DND-41 (cell line): ENCODE data around the gene IFT27.

ENCODE experiments used
- ATAC-seq: fragments of 200-7000 bp; cut with Tn5 transposase; 3 replicates; pipeline ENCODE4 v1.9.1; 2021; ENCODE audit warnings: low read depth; ENCODE audit not compliant: insufficient read depth
- DNase-seq: peaks from one replicate; pipeline ENCODE4 v3.0.0-alpha.2; 2020
- H2AFZ ChIP-seq: 2 replicates; pipeline ENCODE4 v1.6.0; 2012; ENCODE audit warnings: low read depth, low read length
- H3K27ac ChIP-seq: 2 replicates; pipeline ENCODE4 v1.5.1; 2012; ENCODE audit warnings: low read length, inconsistent platforms
- H3K27me3 ChIP-seq: fragments of 200-600 bp; sonication (generic); 2 replicates; pipeline ENCODE4 v1.6.0; 2012; ENCODE audit warnings: low read length, mild to moderate bottlenecking, inconsistent platforms; ENCODE audit not compliant: insufficient read depth, poor library complexity
- H3K36me3 ChIP-seq: 2 replicates; pipeline ENCODE4 v1.5.1; 2012; ENCODE audit warnings: low read length, inconsistent platforms; ENCODE audit not compliant: insufficient read depth
- H3K4me1 ChIP-seq: 2 replicates; pipeline ENCODE4 v1.5.1; 2012; ENCODE audit warnings: mild to moderate bottlenecking, low read length; ENCODE audit not compliant: insufficient read depth
- H3K4me2 ChIP-seq: 2 replicates; pipeline ENCODE4 v1.6.0; 2012; ENCODE audit warnings: mild to moderate bottlenecking, moderate library complexity, low read length, inconsistent platforms; ENCODE audit not compliant: insufficient read depth
- H3K4me3 ChIP-seq, 2 experiments: fragments of 200-600 bp in 1 of 2; shearing (Covaris generic) in 1 of 2; 2 replicates each; pipeline ENCODE4 v1.5.1; 2012 to 2016; ENCODE audit warnings: inconsistent platforms in 2 of 2, low read length in 2 of 2, mild to moderate bottlenecking in 2 of 2, low read depth in 1 of 2, moderate library complexity in 1 of 2
- H3K79me2 ChIP-seq: 2 replicates; pipeline ENCODE4 v1.6.0; 2012; ENCODE audit warnings: low read length, inconsistent platforms; ENCODE audit not compliant: insufficient read depth
- H3K9ac ChIP-seq: 2 replicates; pipeline ENCODE4 v1.6.0; 2012; ENCODE audit warnings: low read depth, mild to moderate bottlenecking, inconsistent platforms, low read length, moderate library complexity
- H3K9me3 ChIP-seq: 2 replicates; pipeline ENCODE4 v1.5.1; 2012; ENCODE audit warnings: low read length, moderate library complexity, mild to moderate bottlenecking, inconsistent platforms; ENCODE audit not compliant: insufficient read depth, severe bottlenecking
- H4K20me1 ChIP-seq: 2 replicates; pipeline ENCODE4 v1.6.0; 2012; ENCODE audit warnings: low read length; ENCODE audit not compliant: insufficient read depth
- EZH2 ChIP-seq: IDR thresholded peaks from 3 replicates; pipeline ENCODE4 v1.6.1; 2012; ENCODE audit warnings: borderline replicate concordance, low read depth, mild to moderate bottlenecking, moderate library complexity, low read length, inconsistent platforms; ENCODE audit not compliant: severe bottlenecking
- TF ChIP-seq, protein P1 (sequence below): IDR thresholded peaks from 2 replicates; pipeline ENCODE4 v1.5.1; 2012; ENCODE audit warnings: borderline replicate concordance, low read length, moderate library complexity, mild to moderate bottlenecking; ENCODE audit not compliant: poor library complexity, severe bottlenecking; ENCODE audit errors: extremely low read depth

IFT27 gene

DNA sequence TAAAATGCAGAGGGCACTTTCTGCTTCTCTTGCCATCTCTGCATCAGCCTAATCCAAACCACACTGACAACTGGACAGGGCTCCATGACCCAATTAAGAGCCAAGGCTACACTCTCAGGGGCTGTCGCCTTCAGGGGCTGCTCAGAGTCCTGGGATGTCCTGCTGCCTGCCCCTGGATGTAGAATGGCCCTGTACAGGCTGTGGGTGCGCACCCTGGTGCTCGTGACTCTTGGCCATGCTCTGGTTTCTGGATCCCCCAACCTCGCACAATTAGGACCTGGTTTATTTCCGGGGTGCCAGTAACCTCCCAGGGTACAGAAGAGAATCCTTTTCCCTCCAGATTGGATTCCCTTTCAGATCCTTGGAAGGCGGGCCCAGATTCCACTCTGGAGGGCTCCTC, 11.3 kb downstream of the IFT27 start:
- no peak overlapping the region for H3K9ac ChIP-seq
- no peak for TF ChIP-seq EZH2
- TF ChIP-seq, protein P1, sequence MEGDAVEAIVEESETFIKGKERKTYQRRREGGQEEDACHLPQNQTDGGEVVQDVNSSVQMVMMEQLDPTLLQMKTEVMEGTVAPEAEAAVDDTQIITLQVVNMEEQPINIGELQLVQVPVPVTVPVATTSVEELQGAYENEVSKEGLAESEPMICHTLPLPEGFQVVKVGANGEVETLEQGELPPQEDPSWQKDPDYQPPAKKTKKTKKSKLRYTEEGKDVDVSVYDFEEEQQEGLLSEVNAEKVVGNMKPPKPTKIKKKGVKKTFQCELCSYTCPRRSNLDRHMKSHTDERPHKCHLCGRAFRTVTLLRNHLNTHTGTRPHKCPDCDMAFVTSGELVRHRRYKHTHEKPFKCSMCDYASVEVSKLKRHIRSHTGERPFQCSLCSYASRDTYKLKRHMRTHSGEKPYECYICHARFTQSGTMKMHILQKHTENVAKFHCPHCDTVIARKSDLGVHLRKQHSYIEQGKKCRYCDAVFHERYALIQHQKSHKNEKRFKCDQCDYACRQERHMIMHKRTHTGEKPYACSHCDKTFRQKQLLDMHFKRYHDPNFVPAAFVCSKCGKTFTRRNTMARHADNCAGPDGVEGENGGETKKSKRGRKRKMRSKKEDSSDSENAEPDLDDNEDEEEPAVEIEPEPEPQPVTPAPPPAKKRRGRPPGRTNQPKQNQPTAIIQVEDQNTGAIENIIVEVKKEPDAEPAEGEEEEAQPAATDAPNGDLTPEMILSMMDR, result no peak
- H2AFZ ChIP-seq, result no peak overlapping the region
- ATAC-seq, result no peak
- H3K27ac ChIP-seq, result no peak overlapping the region
- no peaks in the 10 kb centered on the region for H4K20me1 ChIP-seq
- no peaks in the 10 kb centered on the region for H3K4me1 ChIP-seq
- no peak overlapping the region for H3K4me3 ChIP-seq
- H3K36me3 ChIP-seq, result peaks cover 34% of the 10 kb centered on the region
- no peak overlapping the region for H3K4me2 ChIP-seq
- DNase-seq, result no peak
- no peaks in the 10 kb centered on the region for H3K27me3 ChIP-seq
- no peaks in the 10 kb centered on the region for H3K9me3 ChIP-seq
- H3K79me2 ChIP-seq, result no peaks in the 10 kb centered on the region

DNA sequence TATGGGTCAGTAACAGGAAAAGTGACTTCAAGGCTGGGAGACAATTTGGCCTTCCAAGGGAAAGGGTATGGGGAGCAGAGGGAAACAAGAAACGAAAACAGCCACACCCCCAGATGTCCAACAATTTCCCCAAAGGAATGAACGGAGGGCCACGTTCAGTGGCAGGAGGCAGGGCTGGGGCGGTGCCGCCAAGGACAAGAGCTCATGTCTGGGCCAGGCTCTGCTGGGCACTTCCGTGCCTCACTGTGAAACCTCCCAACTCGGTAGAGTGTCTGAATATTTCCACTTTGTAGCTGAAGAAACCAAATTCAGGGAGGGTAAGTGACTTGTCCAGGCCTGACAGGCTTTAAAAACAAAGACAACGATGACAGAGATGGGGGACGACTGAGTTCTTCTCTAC, 11.9 kb downstream of the IFT27 start:
- Histone ChIP-seq H3K27ac (no peak overlapping the region), H3K4me2 (no peak overlapping the region), H2AFZ (no peak overlapping the region), H3K9me3 (no peaks in the 10 kb centered on the region), H4K20me1 (no peaks in the 10 kb centered on the region), H3K27me3 (no peaks in the 10 kb centered on the region), H3K79me2 (no peaks in the 10 kb centered on the region), H3K4me3 (no peak overlapping the region), H3K36me3 (peaks cover 34% of the 10 kb centered on the region), H3K4me1 (no peaks in the 10 kb centered on the region), H3K9ac (no peak overlapping the region)
- TF ChIP-seq EZH2, result no peak
- TF ChIP-seq, protein P1, result no peak
- DNase-seq, result no peak
- ATAC-seq, result no peak

DNA sequence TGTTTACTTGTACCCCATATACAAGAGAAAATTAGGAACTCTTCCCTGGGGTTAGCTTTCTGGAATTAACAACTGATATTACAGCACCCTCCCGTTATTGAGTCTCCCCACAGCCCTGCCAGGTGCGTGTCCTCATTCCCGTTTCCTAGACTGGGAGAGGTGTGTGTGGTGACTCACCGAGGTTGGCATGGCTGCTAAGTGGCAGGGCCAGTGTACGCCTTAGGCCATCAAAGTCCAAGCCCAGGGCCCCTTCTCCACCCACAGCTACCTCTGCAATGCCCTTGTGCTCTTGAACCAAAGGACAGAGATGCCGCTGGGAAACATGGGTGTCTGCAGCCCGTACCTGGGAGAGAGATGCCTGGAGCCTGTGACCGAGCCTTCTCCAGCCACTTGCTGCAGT, 12.3 kb downstream of the IFT27 start:
- Histone ChIP-seq H3K79me2 (no peaks in the 10 kb centered on the region), H3K9ac (no peak overlapping the region), H3K27ac (no peak overlapping the region), H3K4me3 (no peak overlapping the region), H3K36me3 (peaks cover 34% of the 10 kb centered on the region), H3K27me3 (no peaks in the 10 kb centered on the region), H3K9me3 (no peaks in the 10 kb centered on the region), H3K4me2 (no peak overlapping the region), H3K4me1 (no peaks in the 10 kb centered on the region), H2AFZ (no peak overlapping the region), H4K20me1 (no peaks in the 10 kb centered on the region)
- TF ChIP-seq, protein P1, result no peak
- no peak for TF ChIP-seq EZH2
- ATAC-seq (no peak), DNase-seq (no peak)
